WTC11 (cell line): ENCODE measurements around the gene CDH22. TPM values are rescaled to one million over a fixed set of nuclear protein-coding genes. Genes with fewer than 3 reads are reported as not detected.

Experiments used
- ATAC-seq: fragments of 200-7000 bp; cut with Tn5 transposase; 2 replicates; pipeline ENCODE4 v1.10.0; 2021; ENCODE audit warnings: mild to moderate bottlenecking, moderate library complexity
- CTCF ChIA-PET: fragments of 300-600 bp; sonication (Branson Sonifier 250); formaldehyde crosslinking; loops from one replicate; lab custom pipeline; 2021; ENCODE audit warnings: antibody characterized with exemption; lab: Charles Lee
- POLR2A ChIA-PET: fragments of 350-600 bp; sonication (Branson Sonifier 250); formaldehyde crosslinking; loops from one replicate; lab custom pipeline; 2021; ENCODE audit warnings: antibody characterized with exemption; lab: Charles Lee
- DNase-seq: peaks from one replicate; pipeline ENCODE4 v3.0.0; 2021; ENCODE audit warnings: low spot score
- H3K27ac Mint-ChIP-seq: 2 replicates; pipeline ENCODE4 v1.8.0; 2021; ENCODE audit warnings: mixed read lengths
- H3K27me3 Mint-ChIP-seq: 2 replicates; pipeline ENCODE4 v1.8.0; 2021; ENCODE audit warnings: low read depth, mild to moderate bottlenecking, moderate library complexity, mixed read lengths
- H3K36me3 Mint-ChIP-seq: 2 replicates; pipeline ENCODE4 v1.8.0; 2021; ENCODE audit warnings: mixed read lengths
- H3K4me1 Mint-ChIP-seq: 2 replicates; pipeline ENCODE4 v1.8.0; 2022; ENCODE audit warnings: mixed read lengths
- H3K4me3 Mint-ChIP-seq: 2 replicates; pipeline ENCODE4 v1.8.0; 2021; ENCODE audit warnings: mild to moderate bottlenecking, moderate library complexity, mixed read lengths
- H3K9me3 Mint-ChIP-seq: 2 replicates; pipeline ENCODE4 v1.8.0; 2021; ENCODE audit warnings: mixed read lengths
- ATF1 ChIP-seq: sonication (generic); formaldehyde crosslinking; IDR thresholded peaks from 2 replicates; pipeline ENCODE4 v1.8.1; 2023; ENCODE audit warnings: mild to moderate bottlenecking, moderate library complexity, missing genetic modification reagents
- ATF2 ChIP-seq: sonication (generic); formaldehyde crosslinking; IDR thresholded peaks from 2 replicates; pipeline ENCODE4 v1.8.1; 2022; ENCODE audit warnings: low read depth, missing genetic modification reagents, borderline replicate concordance
- JAZF1 ChIP-seq: fragments of 250-450 bp; sonication (Bioruptor Pico); IDR thresholded peaks from 2 replicates; pipeline ENCODE4 v1.9.0; 2021; ENCODE audit warnings: moderate library complexity, mild to moderate bottlenecking, inconsistent platforms
- KAT7 ChIP-seq: sonication (generic); formaldehyde crosslinking; IDR thresholded peaks from 2 replicates; pipeline ENCODE4 v1.8.1; 2023; ENCODE audit warnings: missing genetic modification reagents, mild to moderate bottlenecking, borderline replicate concordance
- MAX ChIP-seq: sonication (generic); formaldehyde crosslinking; IDR thresholded peaks from 2 replicates; pipeline ENCODE4 v1.8.0; 2022; ENCODE audit warnings: mild to moderate bottlenecking, missing genetic modification reagents
- RELA ChIP-seq: sonication (generic); formaldehyde crosslinking; IDR thresholded peaks from 2 replicates; pipeline ENCODE4 v1.8.1; 2022; ENCODE audit warnings: missing genetic modification reagents, mild to moderate bottlenecking, borderline replicate concordance
- SMAD4 ChIP-seq: sonication (generic); formaldehyde crosslinking; IDR thresholded peaks from 2 replicates; pipeline ENCODE4 v1.8.0; 2022; ENCODE audit warnings: mild to moderate bottlenecking, missing genetic modification reagents
- SP1 ChIP-seq: sonication (generic); formaldehyde crosslinking; conservative IDR thresholded peaks from 2 replicates; pipeline ENCODE4 v1.8.1; 2022; ENCODE audit warnings: missing genetic modification reagents
- TCF7 ChIP-seq: sonication (generic); formaldehyde crosslinking; IDR thresholded peaks from 2 replicates; pipeline ENCODE4 v1.8.0; 2022; ENCODE audit warnings: mild to moderate bottlenecking, low read depth, missing genetic modification reagents, moderate library complexity
- TEAD1 ChIP-seq: sonication (generic); formaldehyde crosslinking; IDR thresholded peaks from 2 replicates; pipeline ENCODE4 v1.8.0; 2022; ENCODE audit warnings: mild to moderate bottlenecking, missing genetic modification reagents
- ZMAT4 ChIP-seq: fragments of 250-450 bp; sonication (Bioruptor Pico); IDR thresholded peaks from 2 replicates; pipeline ENCODE4 v1.9.0; 2021; ENCODE audit warnings: mild to moderate bottlenecking
- ZNF219 ChIP-seq: sonication (generic); formaldehyde crosslinking; IDR thresholded peaks from 2 replicates; pipeline ENCODE4 v1.8.0; 2023; ENCODE audit warnings: missing genetic modification reagents, mild to moderate bottlenecking, borderline replicate concordance
- ZNF263 ChIP-seq: sonication (generic); formaldehyde crosslinking; IDR thresholded peaks from 2 replicates; pipeline ENCODE4 v1.8.1; 2022; ENCODE audit warnings: low read depth, mild to moderate bottlenecking, moderate library complexity, missing genetic modification reagents
- ZNF396 ChIP-seq: fragments of 250-450 bp; sonication (Bioruptor Pico); IDR thresholded peaks from 2 replicates; pipeline ENCODE4 v1.8.0; 2021; ENCODE audit warnings: mild to moderate bottlenecking, moderate library complexity, borderline replicate concordance
- total RNA-seq: library from RNA; stranded (reverse); gene quantifications from 3 replicates; pipeline ENCODE4 v1.2.3, GENCODE V29; 2021
- TF ChIP-seq, protein P1 (sequence below): fragments of 250-450 bp; sonication (Bioruptor Pico); IDR thresholded peaks from 2 replicates; pipeline ENCODE4 v2.1.2; 2022; ENCODE audit warnings: mild to moderate bottlenecking, moderate library complexity
- TF ChIP-seq, protein P2 (sequence below): sonication (generic); formaldehyde crosslinking; IDR thresholded peaks from 2 replicates; pipeline ENCODE4 v1.8.1; 2023; ENCODE audit warnings: mild to moderate bottlenecking, missing genetic modification reagents
- TF ChIP-seq, protein P3 (sequence below): sonication (generic); formaldehyde crosslinking; IDR thresholded peaks from 2 replicates; pipeline ENCODE4 v1.8.1; 2022; ENCODE audit warnings: low read depth, mild to moderate bottlenecking, moderate library complexity, missing genetic modification reagents, borderline replicate concordance

CDH22 gene
- total RNA-seq, 1 experiment from 2014 or later: 0.13 TPM

GRCh38 chr20:46332373-46333160 lies 24.3 kb upstream of the CDH22 start:
- ATAC-seq (peak; percentile 17), DNase-seq (no peak)
- ChIA-PET POLR2A (no interaction called here), CTCF (interaction anchor here (0.6 to 6.0 kb wide), 10 partner anchors 13 to 1096 kb away, joined by 3 to 43 read pairs (median 4); partner anchors contain the start of gene CDH22)
- H3K27ac Mint-ChIP-seq: no peak overlapping the region
- no peaks in the 10 kb centered on the region for H3K9me3 Mint-ChIP-seq
- no peak overlapping the region for H3K4me3 Mint-ChIP-seq
- peaks cover 36% of the 10 kb centered on the region for H3K4me1 Mint-ChIP-seq
- H3K36me3 Mint-ChIP-seq: no peaks in the 10 kb centered on the region
- H3K27me3 Mint-ChIP-seq: peaks cover 7% of the 10 kb centered on the region
- no peak for TF ChIP-seq ZNF263 (CRISPR knock-in tag)
- no peak for TF ChIP-seq ZMAT4 (CRISPR knock-in tag)

DNA sequence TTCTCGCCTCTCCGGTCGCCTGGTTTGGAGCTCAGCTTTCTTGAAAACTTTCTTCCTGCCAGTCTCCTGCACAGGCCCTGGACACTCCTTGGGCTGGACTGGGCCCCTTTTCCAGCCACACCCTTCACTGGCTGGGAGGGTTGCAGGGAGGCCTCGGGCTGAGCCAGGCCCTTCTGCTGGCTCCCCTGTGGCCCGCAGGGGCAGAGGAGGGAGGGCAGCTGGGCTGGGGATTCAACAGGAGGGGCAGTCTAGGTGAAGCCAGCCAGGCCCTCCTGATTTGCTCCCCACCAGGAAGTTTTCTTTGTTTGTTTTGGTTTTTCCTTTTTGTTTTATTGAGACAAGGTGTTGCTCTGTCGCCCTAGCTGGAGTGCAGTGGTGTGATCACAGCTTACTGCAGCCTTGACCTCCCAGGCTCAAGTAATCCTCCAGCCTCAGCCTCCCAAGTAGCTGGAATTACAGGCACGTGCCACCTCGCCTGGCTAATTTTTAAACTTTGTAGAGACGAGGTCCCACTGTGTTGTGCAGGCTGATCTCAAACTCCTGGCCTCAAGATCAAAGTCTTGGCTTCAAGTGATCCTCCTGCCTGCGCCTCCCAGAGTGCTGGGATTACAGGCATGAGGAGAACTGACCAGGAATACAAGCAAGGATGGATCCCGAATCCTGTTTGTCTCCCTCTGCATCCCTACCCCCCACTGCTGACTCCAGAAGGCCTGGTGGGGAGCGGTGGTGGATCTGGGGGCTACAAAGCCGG lies 23.5 kb upstream of the CDH22 start:
- Mint-ChIP-seq H3K36me3 (no peaks in the 10 kb centered on the region), H3K4me3 (no peak overlapping the region), H3K4me1 (peaks cover 36% of the 10 kb centered on the region), H3K27me3 (peaks cover 7% of the 10 kb centered on the region), H3K9me3 (no peaks in the 10 kb centered on the region), H3K27ac (no peak overlapping the region)
- CTCF ChIA-PET: interaction anchor here (0.6 to 6.0 kb wide), 9 partner anchors 16 to 1097 kb away, joined by 3 to 43 read pairs (median 4); partner anchors contain the start of gene CDH22
- TF ChIP-seq KAT7 (CRISPR knock-in tag) (no peak), RELA (CRISPR knock-in tag) (no peak), TCF7 (no peak), ZNF219 (no peak), SMAD4 (CRISPR knock-in tag) (no peak), TEAD1 (no peak)
- TF ChIP-seq, protein P1, sequence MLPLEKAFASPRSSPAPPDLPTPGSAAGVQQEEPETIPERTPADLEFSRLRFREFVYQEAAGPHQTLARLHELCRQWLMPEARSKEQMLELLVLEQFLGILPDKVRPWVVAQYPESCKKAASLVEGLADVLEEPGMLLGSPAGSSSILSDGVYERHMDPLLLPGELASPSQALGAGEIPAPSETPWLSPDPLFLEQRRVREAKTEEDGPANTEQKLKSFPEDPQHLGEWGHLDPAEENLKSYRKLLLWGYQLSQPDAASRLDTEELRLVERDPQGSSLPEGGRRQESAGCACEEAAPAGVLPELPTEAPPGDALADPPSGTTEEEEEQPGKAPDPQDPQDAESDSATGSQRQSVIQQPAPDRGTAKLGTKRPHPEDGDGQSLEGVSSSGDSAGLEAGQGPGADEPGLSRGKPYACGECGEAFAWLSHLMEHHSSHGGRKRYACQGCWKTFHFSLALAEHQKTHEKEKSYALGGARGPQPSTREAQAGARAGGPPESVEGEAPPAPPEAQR (CRISPR knock-in tag): no peak
- ATAC-seq (no peak; the same call in 1 of the 2 replicates), DNase-seq (no peak)
- POLR2A ChIA-PET: no interaction called here

GRCh38 chr20:46330831-46331371 lies 22.6 kb upstream of the CDH22 start:
- ChIA-PET POLR2A (no interaction called here), CTCF (interaction anchor here (1.6 to 6.0 kb wide), 4 partner anchors 17 to 202 kb away, joined by 5 to 43 read pairs (median 22); partner anchors contain the start of gene CDH22)
- Mint-ChIP-seq H3K4me3 (no peak overlapping the region), H3K27me3 (peaks cover 7% of the 10 kb centered on the region), H3K4me1 (peaks cover 36% of the 10 kb centered on the region), H3K36me3 (no peaks in the 10 kb centered on the region), H3K9me3 (no peaks in the 10 kb centered on the region), H3K27ac (no peak overlapping the region)
- TF ChIP-seq, protein P2, sequence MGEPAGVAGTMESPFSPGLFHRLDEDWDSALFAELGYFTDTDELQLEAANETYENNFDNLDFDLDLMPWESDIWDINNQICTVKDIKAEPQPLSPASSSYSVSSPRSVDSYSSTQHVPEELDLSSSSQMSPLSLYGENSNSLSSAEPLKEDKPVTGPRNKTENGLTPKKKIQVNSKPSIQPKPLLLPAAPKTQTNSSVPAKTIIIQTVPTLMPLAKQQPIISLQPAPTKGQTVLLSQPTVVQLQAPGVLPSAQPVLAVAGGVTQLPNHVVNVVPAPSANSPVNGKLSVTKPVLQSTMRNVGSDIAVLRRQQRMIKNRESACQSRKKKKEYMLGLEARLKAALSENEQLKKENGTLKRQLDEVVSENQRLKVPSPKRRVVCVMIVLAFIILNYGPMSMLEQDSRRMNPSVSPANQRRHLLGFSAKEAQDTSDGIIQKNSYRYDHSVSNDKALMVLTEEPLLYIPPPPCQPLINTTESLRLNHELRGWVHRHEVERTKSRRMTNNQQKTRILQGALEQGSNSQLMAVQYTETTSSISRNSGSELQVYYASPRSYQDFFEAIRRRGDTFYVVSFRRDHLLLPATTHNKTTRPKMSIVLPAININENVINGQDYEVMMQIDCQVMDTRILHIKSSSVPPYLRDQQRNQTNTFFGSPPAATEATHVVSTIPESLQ (CRISPR knock-in tag): no peak
- DNase-seq (no peak), ATAC-seq (no peak)

GRCh38 chr20:46330072-46330763 lies 21.9 kb upstream of the CDH22 start:
- CTCF ChIA-PET: interaction anchor here (0.6 to 6.0 kb wide), 6 partner anchors 18 to 202 kb away, joined by 3 to 43 read pairs (median 8); partner anchors contain the start of gene CDH22

More at GRCh38 chr20:46330072-46330763, 21.9 kb upstream of the CDH22 start:
- TF ChIP-seq ATF1 (CRISPR knock-in tag) (no peak), JAZF1 (CRISPR knock-in tag) (no peak), ATF2 (CRISPR knock-in tag) (no peak), SP1 (no peak), MAX (CRISPR knock-in tag) (no peak), ZNF396 (CRISPR knock-in tag) (no peak)
- TF ChIP-seq, protein P3, sequence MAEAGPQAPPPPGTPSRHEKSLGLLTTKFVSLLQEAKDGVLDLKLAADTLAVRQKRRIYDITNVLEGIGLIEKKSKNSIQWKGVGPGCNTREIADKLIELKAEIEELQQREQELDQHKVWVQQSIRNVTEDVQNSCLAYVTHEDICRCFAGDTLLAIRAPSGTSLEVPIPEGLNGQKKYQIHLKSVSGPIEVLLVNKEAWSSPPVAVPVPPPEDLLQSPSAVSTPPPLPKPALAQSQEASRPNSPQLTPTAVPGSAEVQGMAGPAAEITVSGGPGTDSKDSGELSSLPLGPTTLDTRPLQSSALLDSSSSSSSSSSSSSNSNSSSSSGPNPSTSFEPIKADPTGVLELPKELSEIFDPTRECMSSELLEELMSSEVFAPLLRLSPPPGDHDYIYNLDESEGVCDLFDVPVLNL (CRISPR knock-in tag): no peak
- no peak for ATAC-seq
- no peak overlapping the region for H3K27ac Mint-ChIP-seq
- H3K4me3 Mint-ChIP-seq: no peak overlapping the region
- no peak for DNase-seq
- peaks cover 3% of the 10 kb centered on the region for H3K27me3 Mint-ChIP-seq
- POLR2A ChIA-PET: no interaction called here
- no peaks in the 10 kb centered on the region for H3K36me3 Mint-ChIP-seq
- no peaks in the 10 kb centered on the region for H3K9me3 Mint-ChIP-seq
- peaks cover 36% of the 10 kb centered on the region for H3K4me1 Mint-ChIP-seq
